Suprapubic skin (tissue), 4 donors: Measurements from ENCODE around the gene TMEM101. TPM values are rescaled to one million over a fixed set of nuclear protein-coding genes. Genes with fewer than 3 reads are reported as not detected.

Source experiments
- DNase-seq, 2 donors: peaks; one replicate each; pipeline ENCODE4 v3.0.0-alpha.2; 2019; ENCODE audit warnings: low spot score in 2 of 2
- H3K27ac ChIP-seq: fragments of 200-600 bp; sonication (generic); one replicate; pipeline ENCODE4 v1.5.1; 2019
- H3K27me3 ChIP-seq: fragments of 200-600 bp; sonication (generic); one replicate; pipeline ENCODE4 v1.5.1; 2019
- H3K36me3 ChIP-seq: fragments of 200-600 bp; sonication (generic); one replicate; pipeline ENCODE4 v1.5.1; 2019
- H3K4me1 ChIP-seq: fragments of 200-600 bp; sonication (generic); one replicate; pipeline ENCODE4 v1.5.1; 2019
- H3K4me3 ChIP-seq: fragments of 200-600 bp; sonication (generic); one replicate; pipeline ENCODE4 v1.5.1; 2019; ENCODE audit warnings: mild to moderate bottlenecking
- H3K9me3 ChIP-seq: fragments of 200-600 bp; sonication (generic); one replicate; pipeline ENCODE4 v1.5.1; 2019
- CTCF ChIP-seq, 2 donors: fragments of 200-600 bp in 1 of 2; fragments of 450-650 bp in 1 of 2; sonication (generic) in 1 of 2; IDR thresholded peaks; one replicate each; pipeline ENCODE4 v1.5.1; 2016 to 2019; ENCODE audit warnings: antibody characterized with exemption in 2 of 2, mild to moderate bottlenecking in 1 of 2, moderate library complexity in 1 of 2
- EP300 ChIP-seq: sonication (generic); formaldehyde crosslinking; IDR thresholded peaks from one replicate; pipeline ENCODE4 v1.6.1; 2017; ENCODE audit warnings: antibody characterized with exemption
- POLR2A ChIP-seq, 2 donors: fragments of 450-650 bp; IDR thresholded peaks; one replicate each; pipeline ENCODE4 v1.6.1; 2017; ENCODE audit warnings: antibody characterized with exemption in 2 of 2, mild to moderate bottlenecking in 2 of 2, moderate library complexity in 2 of 2
- POLR2AphosphoS5 ChIP-seq, 3 donors: sonication (generic); formaldehyde crosslinking; IDR thresholded peaks; one replicate each; pipeline ENCODE4 v1.6.1; 2017; ENCODE audit warnings: antibody characterized with exemption in 3 of 3
- WGBS: methylation state at CpG from one replicate; pipeline ENCODE4 v1.1.5; 2018; 5-methylcytosine and 5-hydroxymethylcytosine counted together
- total RNA-seq, 4 donors: library from RNA; depleted of rRNA; stranded (reverse); fragments of >200 nt; gene quantifications; one replicate each; pipeline ENCODE4 v1.1.0, GENCODE V29; 2016

The TMEM101 gene
- total RNA-seq, 4 donors from 2014 or later: 20.7 to 48.5 (median 43.6) TPM

- no peak for DNase-seq
- Histone ChIP-seq H3K36me3 (no peaks in the 10 kb centered on the region), H3K27me3 (peaks cover 11% of the 10 kb centered on the region), H3K27ac (no peak overlapping the region), H3K4me3 (no peak overlapping the region), H3K9me3 (no peaks in the 10 kb centered on the region), H3K4me1 (no peaks in the 10 kb centered on the region)
- WGBS: 76% methylated on average over 4 of the region's 4 CpGs
- TF ChIP-seq CTCF (IDR thresholded peaks at IDR 0.05) (no peak), EP300 (no peak), POLR2AphosphoS5 (IDR thresholded peaks at IDR 0.05) (no peak), POLR2A (IDR thresholded peaks at IDR 0.05) (no peak)
Measured at GRCh38 chr17:43970366-43970765, 44.4 kb downstream of the TMEM101 start.

GRCh38 chr17:43967251-43967875, 47.4 kb downstream of the TMEM101 start:
- WGBS: 52% methylated on average over 9 of the region's 9 CpGs

GRCh38 chr17:43966276-43966675, 48.5 kb downstream of the TMEM101 start:
- Histone ChIP-seq H3K4me1 (no peaks in the 10 kb centered on the region), H3K9me3 (no peaks in the 10 kb centered on the region), H3K4me3 (no peak overlapping the region), H3K27ac (no peak overlapping the region), H3K36me3 (no peaks in the 10 kb centered on the region), H3K27me3 (peaks cover 6% of the 10 kb centered on the region)
- WGBS: 58% methylated on average over 3 of the region's 3 CpGs
- TF ChIP-seq POLR2AphosphoS5 (IDR thresholded peaks at IDR 0.05): no peak
- no peak for TF ChIP-seq EP300
- TF ChIP-seq CTCF (IDR thresholded peaks at IDR 0.05): no peak
- no peak for TF ChIP-seq POLR2A (IDR thresholded peaks at IDR 0.05)
- no peak for DNase-seq

More at GRCh38 chr17:43967251-43967875, 47.4 kb downstream of the TMEM101 start:
- Histone ChIP-seq H3K4me1 (no peaks in the 10 kb centered on the region), H3K36me3 (no peaks in the 10 kb centered on the region), H3K27ac (no peak overlapping the region), H3K27me3 (no peaks in the 10 kb centered on the region), H3K4me3 (no peak overlapping the region), H3K9me3 (no peaks in the 10 kb centered on the region)
- TF ChIP-seq POLR2AphosphoS5 (IDR thresholded peaks at IDR 0.05): no peak
- TF ChIP-seq POLR2A (IDR thresholded peaks at IDR 0.05): no peak
- TF ChIP-seq EP300: no peak
- TF ChIP-seq CTCF (IDR thresholded peaks at IDR 0.05): no peak
- DNase-seq: no peak

- WGBS: 48% methylated on average over 7 of the region's 7 CpGs
Measured at GRCh38 chr17:43962479-43962878, 52.3 kb downstream of the TMEM101 start.

More at GRCh38 chr17:43962479-43962878, 52.3 kb downstream of the TMEM101 start:
- no peaks in the 10 kb centered on the region for H3K36me3 ChIP-seq
- H3K9me3 ChIP-seq: no peaks in the 10 kb centered on the region
- no peak overlapping the region for H3K4me3 ChIP-seq
- TF ChIP-seq CTCF (IDR thresholded peaks at IDR 0.05) (no peak), EP300 (no peak), POLR2AphosphoS5 (IDR thresholded peaks at IDR 0.05) (no peak), POLR2A (IDR thresholded peaks at IDR 0.05) (no peak)
- no peak overlapping the region for H3K27ac ChIP-seq
- no peaks in the 10 kb centered on the region for H3K4me1 ChIP-seq
- no peak for DNase-seq
- peaks cover 6% of the 10 kb centered on the region for H3K27me3 ChIP-seq
